Renal pelvis (tissue), 4 donors: Measurements from ENCODE around the gene UBD. TPM values are rescaled to one million over a fixed set of nuclear protein-coding genes. Genes with fewer than 3 reads are reported as not detected.

Experiments
- DNase-seq: peaks from one replicate; pipeline ENCODE4 v3.0.0-alpha.2; 2013
- polyA plus RNA-seq, 3 donors: library from polyadenylated mRNA; unstranded; fragments of 120-200 nt; gene quantifications; one replicate each; pipeline ENCODE4 v1.2.1, GENCODE V29; 2013; ENCODE audit not compliant: insufficient read length in 3 of 3

The UBD gene
- polyA plus RNA-seq, 3 donors = 0.69 to 1.1 (median 0.70) TPM

DNA sequence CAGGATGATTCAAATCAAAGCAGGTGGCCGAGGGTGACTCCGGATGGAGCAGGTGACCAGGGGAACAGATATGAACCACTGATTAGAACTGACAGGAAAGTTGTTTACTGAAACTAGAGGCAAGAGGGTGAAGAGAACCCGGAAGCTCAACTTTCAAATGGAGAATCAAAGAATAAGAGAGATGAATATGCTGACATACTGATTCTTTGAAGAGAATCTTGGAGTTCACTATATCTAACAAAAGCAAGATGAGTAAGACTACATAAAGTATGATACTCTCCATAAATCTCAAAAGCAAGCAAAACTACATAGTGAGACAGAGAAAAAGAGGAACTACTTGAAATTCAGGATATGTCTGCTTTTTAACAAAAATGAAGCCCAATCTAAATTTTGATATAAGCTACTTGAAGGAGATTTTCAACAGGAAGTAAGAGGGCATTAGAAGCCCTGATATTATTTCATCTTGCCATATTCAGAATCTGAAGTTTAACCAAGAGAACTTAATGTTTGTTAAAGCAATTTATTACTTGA is 4.0 kb upstream of the UBD start:
- DNase-seq = no peak

DNA sequence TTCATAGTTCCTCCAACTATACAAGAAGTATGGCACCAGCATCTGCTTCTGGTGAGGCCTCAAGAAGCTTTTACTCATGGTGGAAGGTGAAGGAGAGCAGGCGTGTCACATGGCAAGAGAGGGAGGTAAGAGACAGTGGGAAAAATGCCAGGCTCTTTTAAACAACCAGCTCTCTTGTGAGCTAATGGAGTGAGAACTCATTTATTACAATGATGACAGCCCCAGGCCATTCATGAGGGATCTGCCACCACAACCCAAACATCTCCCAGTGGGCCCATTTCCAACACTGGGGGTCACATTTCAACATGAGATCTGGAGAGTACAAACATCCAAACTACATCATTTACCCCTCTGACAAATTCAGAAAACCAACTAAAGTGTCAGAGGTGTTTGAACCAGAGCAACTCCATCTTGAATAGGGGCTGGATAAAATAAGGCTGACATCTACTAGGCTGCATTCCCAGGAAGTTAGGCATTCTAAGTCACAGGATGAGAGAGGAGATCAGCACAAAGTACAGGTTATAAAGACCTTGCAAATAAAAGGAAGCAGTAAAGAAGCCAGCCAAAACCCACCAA is 2.2 kb upstream of the UBD start:
- no peak for DNase-seq

DNA sequence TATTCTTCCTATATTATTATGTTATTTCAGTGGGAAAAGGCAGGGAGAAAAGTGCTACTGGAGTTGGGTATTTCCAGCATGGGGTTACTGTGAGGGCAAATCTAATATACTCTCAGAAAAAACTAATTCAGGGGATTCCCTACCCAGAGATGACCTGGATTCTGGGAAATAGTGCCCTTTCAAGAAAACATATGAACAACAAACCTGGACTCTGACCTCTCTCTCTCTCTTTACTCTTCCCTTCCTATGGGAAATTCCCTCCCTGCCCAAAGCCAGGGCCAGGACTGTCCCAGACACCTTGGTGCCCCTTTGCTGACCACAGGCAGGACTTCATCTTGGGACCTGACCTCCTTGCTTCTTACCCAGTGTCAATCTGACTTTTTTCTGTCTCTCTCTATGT is 1.6 kb upstream of the UBD start:
- DNase-seq = no peak

DNA sequence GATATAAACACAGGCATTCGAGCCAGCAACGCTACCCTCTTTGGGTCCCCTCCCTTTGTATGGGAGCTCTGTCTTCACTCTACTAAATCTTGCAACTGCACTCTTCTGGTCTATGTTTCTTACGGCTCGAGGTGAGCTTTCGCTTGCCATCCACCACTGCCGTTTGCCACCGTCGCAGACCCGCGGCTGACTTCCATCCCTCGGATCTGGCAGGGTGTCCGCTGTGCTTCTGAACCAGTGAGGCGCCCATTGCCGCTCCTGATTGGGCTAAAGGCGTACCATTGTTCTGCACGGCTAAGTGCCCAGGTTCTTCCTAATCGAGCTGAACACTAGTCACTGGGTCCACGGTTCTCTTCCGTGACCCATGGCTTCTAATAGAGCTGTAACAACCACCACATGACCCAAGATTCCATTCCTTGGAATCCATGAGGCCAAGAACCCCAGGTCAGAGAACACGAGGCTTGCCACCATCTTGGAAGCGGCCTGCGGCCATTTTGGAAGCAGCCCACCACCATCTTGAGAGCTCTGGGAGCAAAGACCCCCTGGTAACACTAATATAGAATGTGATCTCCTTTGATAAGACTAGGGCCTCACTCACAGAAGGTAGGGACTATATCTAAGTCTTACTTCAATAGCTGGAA is 973 bp downstream of the UBD start:
- no peak for DNase-seq

- DNase-seq = no peak
Measured at GRCh38 chr6:29557320-29557719, 2.2 kb downstream of the UBD start.

DNA sequence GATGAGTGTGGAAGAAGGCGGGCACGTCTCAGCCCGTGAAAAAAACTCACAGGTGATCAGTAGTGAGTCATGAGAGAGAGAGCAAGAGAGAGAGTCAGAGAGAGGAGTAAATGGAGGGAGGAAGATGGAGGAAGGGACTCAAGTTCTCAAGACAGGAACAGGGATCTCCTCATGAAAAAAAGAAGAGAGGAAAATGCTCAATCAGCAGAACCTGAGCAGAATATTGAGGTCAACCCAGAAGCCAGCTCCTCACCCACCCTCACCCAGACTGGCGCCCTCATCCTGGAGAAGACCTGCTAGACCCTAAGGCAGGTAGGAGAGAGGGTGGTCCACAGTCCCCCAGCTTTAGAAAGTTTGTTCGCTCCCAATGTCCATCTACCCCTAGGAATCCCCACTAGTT is 4.8 kb downstream of the UBD start:
- DNase-seq = no peak

DNA sequence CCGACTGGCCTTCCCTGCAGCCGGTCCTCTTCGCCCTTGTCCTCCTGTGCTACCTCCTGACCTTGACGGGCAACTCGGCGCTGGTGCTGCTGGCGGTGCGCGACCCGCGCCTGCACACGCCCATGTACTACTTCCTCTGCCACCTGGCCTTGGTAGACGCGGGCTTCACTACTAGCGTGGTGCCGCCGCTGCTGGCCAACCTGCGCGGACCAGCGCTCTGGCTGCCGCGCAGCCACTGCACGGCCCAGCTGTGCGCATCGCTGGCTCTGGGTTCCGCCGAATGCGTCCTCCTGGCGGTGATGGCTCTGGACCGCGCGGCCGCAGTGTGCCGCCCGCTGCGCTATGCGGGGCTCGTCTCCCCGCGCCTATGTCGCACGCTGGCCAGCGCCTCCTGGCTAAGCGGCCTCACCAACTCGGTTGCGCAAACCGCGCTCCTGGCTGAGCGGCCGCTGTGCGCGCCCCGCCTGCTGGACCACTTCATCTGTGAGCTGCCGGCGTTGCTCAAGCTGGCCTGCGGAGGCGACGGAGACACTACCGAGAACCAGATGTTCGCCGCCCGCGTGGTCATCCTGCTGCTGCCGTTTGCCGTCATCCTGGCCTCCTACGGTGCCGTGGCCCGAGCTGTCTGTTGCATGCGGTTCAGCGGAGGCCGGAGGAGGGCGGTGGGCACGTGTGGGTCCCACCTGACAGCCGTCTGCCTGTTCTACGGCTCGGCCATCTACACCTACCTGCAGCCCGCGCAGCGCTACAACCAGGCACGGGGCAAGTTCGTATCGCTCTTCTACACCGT is 6.1 kb downstream of the UBD start:
- peak; percentile 48 for DNase-seq

GRCh38 chr6:29552512-29553051 is 7.0 kb downstream of the UBD start:
- DNase-seq = peak; percentile 69

DNA sequence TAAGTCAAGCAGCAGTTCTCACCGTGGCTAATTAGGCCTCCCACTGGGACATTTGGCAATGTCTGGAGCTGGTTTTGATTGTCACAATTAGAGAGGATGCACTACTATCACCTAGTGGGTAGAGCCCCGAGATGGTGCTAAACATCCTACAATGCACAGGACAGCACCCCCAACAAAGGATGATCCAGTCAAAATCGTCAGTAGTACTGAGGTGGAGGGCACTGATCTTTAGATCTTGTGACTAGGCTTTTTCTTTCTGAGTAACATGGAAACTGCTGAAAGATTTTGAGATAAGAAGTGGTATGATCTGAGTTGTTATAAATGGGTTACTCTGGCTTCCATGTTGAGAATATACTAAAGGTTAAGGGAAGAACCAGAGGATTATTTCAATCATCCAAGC is 12.0 kb downstream of the UBD start:
- DNase-seq = no peak

GRCh38 chr6:29537714-29538403 is 21.7 kb downstream of the UBD start:
- no peak for DNase-seq

- no peak for DNase-seq
Measured at GRCh38 chr6:29532320-29532951, 27.1 kb downstream of the UBD start.

DNA sequence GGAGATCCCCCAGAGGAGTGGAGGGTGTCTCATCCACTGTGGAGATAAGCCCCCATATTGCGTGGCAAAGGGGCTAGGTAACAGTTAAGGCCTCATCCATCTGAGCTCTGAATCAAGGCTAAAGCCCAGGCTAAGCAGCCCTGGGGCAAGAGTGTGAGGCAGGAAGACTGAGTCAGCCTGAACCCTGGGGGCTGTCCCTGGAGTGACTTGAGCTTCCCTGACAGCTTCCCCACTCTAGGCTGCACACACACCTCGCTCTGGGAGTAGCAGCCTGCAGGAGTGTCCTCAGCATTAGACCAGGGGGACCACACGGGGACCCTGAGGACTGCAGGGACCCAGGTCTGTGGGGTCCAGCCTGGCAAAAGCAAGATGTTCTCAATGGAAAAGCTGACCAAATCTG is 27.9 kb downstream of the UBD start:
- no peak for DNase-seq

- no peak for DNase-seq
Measured at GRCh38 chr6:29530671-29531310, 28.7 kb downstream of the UBD start.

GRCh38 chr6:29529956-29530355 is 29.6 kb downstream of the UBD start:
- DNase-seq = no peak

GRCh38 chr6:29528988-29529560 is 30.5 kb downstream of the UBD start:
- no peak for DNase-seq

GRCh38 chr6:29528300-29528931 is 31.1 kb downstream of the UBD start:
- no peak for DNase-seq

GRCh38 chr6:29527564-29527963 is 32.0 kb downstream of the UBD start:
- DNase-seq = no peak

- DNase-seq = no peak
Measured at GRCh38 chr6:29527126-29527525, 32.4 kb downstream of the UBD start.

DNA sequence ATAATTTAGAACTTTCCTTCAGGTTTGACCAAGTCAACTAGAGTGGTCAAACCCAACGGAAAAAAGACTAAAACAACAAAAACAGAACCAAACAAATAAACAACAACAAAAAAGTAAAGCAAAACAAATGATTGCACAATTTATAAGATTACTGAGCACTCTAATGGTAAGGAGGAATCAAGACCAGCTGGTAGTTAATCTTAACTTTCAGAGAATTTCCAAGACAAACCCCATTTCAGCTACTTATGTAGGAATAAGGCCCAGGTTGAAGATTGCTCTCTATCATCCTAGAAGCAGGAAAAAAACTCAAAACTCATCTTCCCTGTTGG is 34.3 kb downstream of the UBD start:
- no peak for DNase-seq
